IMR-90 (cell line): ENCODE measurements around the gene HMGCS2. TPM values are rescaled to one million over a fixed set of nuclear protein-coding genes. Genes with fewer than 3 reads are reported as not detected.

ENCODE experiments used
- ATAC-seq: fragments of 200-7000 bp; cut with Tn5 transposase; 2 replicates; pipeline ENCODE4 v1.9.1; 2020; ENCODE audit warnings: low read depth, mild to moderate bottlenecking, moderate library complexity
- BruUV-seq: library from RNA; stranded (reverse); fragments of 400-500 nt; replicated peaks from 2 replicates; lab custom pipeline; 2021; lab: Mats Ljungman, UMichigan
- CTCF ChIA-PET: fragments of 300-600 bp; formaldehyde crosslinking; extraction: SDS; loops from one replicate; lab custom pipeline; 2021; ENCODE audit warnings: antibody characterized with exemption; lab: Yijun Ruan, JAX
- POLR2A ChIA-PET: fragments of 300-600 bp; sonication (Branson Sonifier 250); formaldehyde crosslinking; loops from one replicate; lab custom pipeline; 2022; ENCODE audit warnings: antibody characterized with exemption; ENCODE audit not compliant: unreplicated experiment; lab: Charles Lee
- DNase-seq: peaks from one replicate; pipeline ENCODE4 v3.0.0; 2013
- H2AFZ ChIP-seq: replicated peaks from 2 replicates; pipeline ENCODE3; 2013; ENCODE audit warnings: low read length, mild to moderate bottlenecking; ENCODE audit not compliant: poor library complexity
- H2AK5ac ChIP-seq: 2 replicates; pipeline ENCODE4 v1.6.1; 2013; ENCODE audit warnings: low read depth, low read length, inconsistent platforms
- H2AK9ac ChIP-seq: replicated peaks from 2 replicates; pipeline ENCODE3; 2013; ENCODE audit warnings: mild to moderate bottlenecking, low read depth, low read length, moderate library complexity; ENCODE audit not compliant: poor library complexity
- H2BK120ac ChIP-seq: 2 replicates; pipeline ENCODE4 v1.6.1; 2013; ENCODE audit warnings: low read depth, low read length, inconsistent platforms
- H2BK15ac ChIP-seq: 3 replicates; pipeline ENCODE4 v1.6.1; 2013; ENCODE audit warnings: low read depth, low read length, inconsistent platforms
- H2BK20ac ChIP-seq: 2 replicates; pipeline ENCODE4 v1.6.1; 2013; ENCODE audit warnings: low read depth, mild to moderate bottlenecking, inconsistent platforms, low read length, moderate library complexity
- H2BK5ac ChIP-seq: 2 replicates; pipeline ENCODE4 v1.6.1; 2013; ENCODE audit warnings: mild to moderate bottlenecking, low read depth, low read length, inconsistent platforms; ENCODE audit not compliant: poor library complexity, severe bottlenecking
- H3K14ac ChIP-seq: replicated peaks from 2 replicates; pipeline ENCODE4 v1.6.1; 2013; ENCODE audit warnings: low read depth, low read length, inconsistent platforms
- H3K18ac ChIP-seq: 2 replicates; pipeline ENCODE4 v1.6.1; 2013; ENCODE audit warnings: low read depth, low read length, control low read depth
- H3K23ac ChIP-seq: 2 replicates; pipeline ENCODE4 v1.6.1; 2013; ENCODE audit warnings: low read depth, low read length, inconsistent platforms
- H3K27ac ChIP-seq: 2 replicates; pipeline ENCODE4 v1.5.1; 2013; ENCODE audit warnings: mild to moderate bottlenecking, control low read depth, low read length; ENCODE audit not compliant: insufficient read depth
- H3K27me3 ChIP-seq: 2 replicates; pipeline ENCODE4 v1.6.1; 2013; ENCODE audit warnings: low read length; ENCODE audit not compliant: control insufficient read depth, insufficient read depth
- H3K36me3 ChIP-seq: 2 replicates; pipeline ENCODE4 v1.6.1; 2013; ENCODE audit warnings: low read length, mixed read lengths; ENCODE audit not compliant: control insufficient read depth, insufficient read depth
- H3K4ac ChIP-seq: 2 replicates; pipeline ENCODE4 v1.6.1; 2013; ENCODE audit warnings: low read depth, low read length, inconsistent platforms
- H3K4me1 ChIP-seq: 2 replicates; pipeline ENCODE4 v1.6.1; 2013; ENCODE audit warnings: low read length, mixed read lengths; ENCODE audit not compliant: control insufficient read depth, insufficient read depth
- H3K4me2 ChIP-seq: 2 replicates; pipeline ENCODE4 v1.6.1; 2013; ENCODE audit warnings: low read depth, mild to moderate bottlenecking, control low read depth, low read length, moderate library complexity
- H3K4me3 ChIP-seq: 2 replicates; pipeline ENCODE4 v1.5.1; 2013; ENCODE audit warnings: low read depth, mild to moderate bottlenecking, control low read depth, low read length, moderate library complexity; ENCODE audit not compliant: insufficient read depth
- H3K56ac ChIP-seq: 2 replicates; pipeline ENCODE4 v1.6.1; 2013; ENCODE audit warnings: low read length, inconsistent platforms; ENCODE audit not compliant: insufficient read depth; ENCODE audit errors: extremely low read depth
- H3K79me1 ChIP-seq, 2 experiments: 2 replicates each; pipeline ENCODE4 v1.6.1; 2013; ENCODE audit warnings: low read length in 2 of 2, inconsistent platforms in 1 of 2, low read depth in 1 of 2
- H3K9ac ChIP-seq: 2 replicates; pipeline ENCODE4 v1.6.1; 2013; ENCODE audit warnings: low read depth, low read length, control low read depth
- H3K9me1 ChIP-seq: 2 replicates; pipeline ENCODE4 v1.6.1; 2013; ENCODE audit warnings: low read length, inconsistent platforms; ENCODE audit not compliant: insufficient read depth
- H3K9me3 ChIP-seq: 2 replicates; pipeline ENCODE4 v1.6.1; 2013; ENCODE audit warnings: low read length; ENCODE audit not compliant: control insufficient read depth, insufficient read depth
- H4K20me1 ChIP-seq: 2 replicates; pipeline ENCODE4 v1.6.1; 2013; ENCODE audit warnings: low read length, inconsistent platforms; ENCODE audit not compliant: insufficient read depth
- H4K5ac ChIP-seq: 2 replicates; pipeline ENCODE4 v1.6.1; 2013; ENCODE audit warnings: mild to moderate bottlenecking, low read depth, low read length, control low read depth
- H4K8ac ChIP-seq, 2 experiments: 2 replicates each; pipeline ENCODE4 v1.6.1; 2013; ENCODE audit warnings: low read depth in 2 of 2, low read length in 2 of 2, control low read depth in 1 of 2, inconsistent platforms in 1 of 2
- H4K91ac ChIP-seq: 2 replicates; pipeline ENCODE4 v1.6.1; 2013; ENCODE audit warnings: low read depth, low read length, inconsistent platforms; ENCODE audit not compliant: insufficient read depth
- BHLHE40 ChIP-seq: fragments of 150-350 bp; IDR thresholded peaks from 2 replicates; pipeline ENCODE4 v1.6.1; 2016; ENCODE audit warnings: mild to moderate bottlenecking, low read depth, low read length
- CEBPB ChIP-seq: IDR thresholded peaks from 2 replicates; pipeline ENCODE4 v1.6.1; 2012; ENCODE audit warnings: low read depth, low read length, improper control_type of control experiment
- CHD1 ChIP-seq: IDR thresholded peaks from 2 replicates; pipeline ENCODE4 v1.6.1; 2012; ENCODE audit warnings: low read depth, low read length, improper control_type of control experiment
- CTCF ChIP-seq: conservative IDR thresholded peaks from 2 replicates; pipeline ENCODE4 v1.5.1; 2012; ENCODE audit warnings: mild to moderate bottlenecking, low read depth, low read length, improper control_type of control experiment
- ELK1 ChIP-seq: fragments of 150-350 bp; IDR thresholded peaks from 2 replicates; pipeline ENCODE4 v1.6.1; 2016; ENCODE audit warnings: low read depth, mild to moderate bottlenecking, low read length, moderate library complexity, borderline replicate concordance
- FOS ChIP-seq: fragments of 150-350 bp; IDR thresholded peaks from 2 replicates; pipeline ENCODE4 v1.6.1; 2016; ENCODE audit warnings: low read depth, low read length
- MAFK ChIP-seq: IDR thresholded peaks from 2 replicates; pipeline ENCODE4 v1.6.1; 2012; ENCODE audit warnings: low read depth, low read length, improper control_type of control experiment
- MAZ ChIP-seq: IDR thresholded peaks from 2 replicates; pipeline ENCODE4 v1.6.1; 2012; ENCODE audit warnings: low read depth, mild to moderate bottlenecking, low read length, improper control_type of control experiment, moderate library complexity, borderline replicate concordance
- MXI1 ChIP-seq: IDR thresholded peaks from 2 replicates; pipeline ENCODE4 v1.6.1; 2012; ENCODE audit warnings: low read depth, mild to moderate bottlenecking, low read length, moderate library complexity, borderline replicate concordance
- NFE2L2 ChIP-seq: fragments of 150-350 bp; IDR thresholded peaks from 2 replicates; pipeline ENCODE4 v1.6.1; 2016; ENCODE audit warnings: low read depth, mild to moderate bottlenecking, low read length
- POLR2A ChIP-seq: IDR thresholded peaks from 2 replicates; pipeline ENCODE4 v1.6.1; 2012; ENCODE audit warnings: mild to moderate bottlenecking, low read depth, low read length
- RAD21 ChIP-seq: IDR thresholded peaks from 2 replicates; pipeline ENCODE4 v1.6.1; 2012; ENCODE audit warnings: low read length, improper control_type of control experiment
- RCOR1 ChIP-seq: IDR thresholded peaks from 2 replicates; pipeline ENCODE4 v1.6.1; 2012; ENCODE audit warnings: mild to moderate bottlenecking, low read length, improper control_type of control experiment; ENCODE audit not compliant: insufficient replicate concordance
- RFX5 ChIP-seq: IDR thresholded peaks from 2 replicates; pipeline ENCODE4 v1.8.0; 2012; ENCODE audit warnings: low read depth, mild to moderate bottlenecking, low read length, moderate library complexity
- SMC3 ChIP-seq: fragments of 150-350 bp; IDR thresholded peaks from 2 replicates; pipeline ENCODE4 v1.6.1; 2016; ENCODE audit warnings: low read depth, mild to moderate bottlenecking, antibody characterized with exemption, low read length, moderate library complexity
- USF2 ChIP-seq: fragments of 150-350 bp; IDR thresholded peaks from 2 replicates; pipeline ENCODE4 v1.6.1; 2017; ENCODE audit warnings: mild to moderate bottlenecking, antibody characterized with exemption, low read length, low read depth
- WGBS, 2 experiments: methylation state at CpG; one replicate each; pipeline versions ENCODE4 v1.1.5 to v1.1.7; 2013; ENCODE audit warnings: missing lambda C conversion rate in 2 of 2; ENCODE audit not compliant: insufficient read length in 1 of 2; ENCODE audit errors: extremely low coverage in 2 of 2; 5-methylcytosine and 5-hydroxymethylcytosine counted together
- dilution Hi-C: fragments of 300-500 bp; cut with HindIII; formaldehyde crosslinking; loops from one replicate; pipeline ENCODE4 v1.14.3; 2018; ENCODE audit warnings: low sequenced_read_pairs; ENCODE audit not compliant: unreplicated experiment
- in situ Hi-C: fragments of 300-500 bp; cut with MboI; formaldehyde crosslinking; loops from 3 replicates; pipeline ENCODE4 v1.14.3; 2019; ENCODE audit warnings: low sequenced_read_pairs, inconsistent platforms, mixed read lengths
- intact Hi-C: fragments of 100-400 bp; cut with micrococcal nuclease; formaldehyde crosslinking; loops from 2 replicates; pipeline ENCODE4 v1.10.0; 2022
- polyA plus RNA-seq, 3 experiments: library from polyadenylated mRNA; depleted of rRNA; stranded (reverse); fragments of >200 nt; gene quantifications; 2 replicates each; pipeline ENCODE4 v1.2.3, GENCODE V29; 2012; ENCODE audit warnings: low replicate concordance in 1 of 3
- total RNA-seq: library from RNA; depleted of rRNA; stranded (reverse); fragments of >200 nt; gene quantifications from 2 replicates; pipeline ENCODE4 v1.2.3, GENCODE V29; 2012

The HMGCS2 gene
- total and polyA plus RNA-seq, 2 of the 4 experiments (the other 2 are of a cell fraction) = not detected

GRCh38 chr1:119762409-119762808 is 6.3 kb downstream of the HMGCS2 start:
- Histone ChIP-seq H3K14ac (no peak overlapping the region), H2AFZ (no peak overlapping the region), H4K8ac (no peak overlapping the region), H3K9ac (no peak overlapping the region), H3K56ac (no peak overlapping the region), H2BK5ac (no peak overlapping the region), H3K9me1 (no peaks in the 10 kb centered on the region), H3K79me1 (no peaks in the 10 kb centered on the region), H3K4me2 (no peak overlapping the region), H2AK9ac (no peak overlapping the region), H3K27ac (no peak overlapping the region), H2BK15ac (no peak overlapping the region), H2AK5ac (no peak overlapping the region), H3K4me3 (no peak overlapping the region), H3K9me3 (peaks cover 3% of the 10 kb centered on the region), H3K36me3 (no peaks in the 10 kb centered on the region), H3K27me3 (peaks cover 19% of the 10 kb centered on the region), H3K18ac (no peak overlapping the region), H3K4me1 (no peaks in the 10 kb centered on the region), H4K91ac (no peak overlapping the region), H2BK20ac (no peak overlapping the region), H2BK120ac (no peak overlapping the region), H4K20me1 (no peaks in the 10 kb centered on the region), H3K23ac (no peak overlapping the region), H3K4ac (no peak overlapping the region), H4K5ac (no peak overlapping the region)
- DNase-seq (no peak), ATAC-seq (no peak)
- in situ Hi-C loops (no loop called here), dilution Hi-C loops (no loop called here), intact Hi-C loops (loop anchor here (5.0 kb wide), 1 partner anchor 105 kb away; no protein-coding TSS in a partner anchor)
- TF ChIP-seq USF2 (no peak), SMC3 (no peak), RFX5 (no peak), MXI1 (no peak), CEBPB (no peak), RCOR1 (no peak), NFE2L2 (no peak), BHLHE40 (no peak), ELK1 (no peak), CHD1 (no peak), POLR2A (no peak), RAD21 (no peak), CTCF (no peak), FOS (no peak), MAFK (no peak), MAZ (no peak)
- BruUV-seq = no TSS peak
- POLR2A ChIA-PET = no interaction called here
- CTCF ChIA-PET = no interaction called here
- no CpG with 5 or more reads among the region's 1 CpG for WGBS, 2 experiments
